Caco-2 (cell line): ENCODE results near the gene USP44. TPM values are rescaled to one million over a fixed set of nuclear protein-coding genes. Genes with fewer than 3 reads are reported as not detected.

Experiments used
- BruUV-seq: library from RNA; stranded (reverse); fragments of 400-500 nt; replicated peaks from 2 replicates; lab custom pipeline; 2021; lab: Mats Ljungman, UMichigan
- CTCF ChIA-PET: fragments of 300-600 bp; sonication (Branson Sonifier 250); formaldehyde crosslinking; loops from one replicate; lab custom pipeline; 2022; ENCODE audit warnings: antibody characterized with exemption; lab: Charles Lee
- POLR2A ChIA-PET: fragments of 300-600 bp; sonication (Branson Sonifier 250); formaldehyde crosslinking; loops from one replicate; lab custom pipeline; 2022; ENCODE audit warnings: antibody characterized with exemption; lab: Charles Lee
- DNase-seq, 2 experiments: peaks; one replicate each; pipeline versions ENCODE4 v3.0.0 to v3.0.0-alpha.2; 2020 to 2022
- H3K27me3 ChIP-seq: replicated peaks from 2 replicates; pipeline ENCODE4 v1.6.0; 2011; ENCODE audit warnings: low read length; ENCODE audit not compliant: control insufficient read depth, insufficient read depth
- H3K36me3 ChIP-seq: 2 replicates; pipeline ENCODE4 v1.5.1; 2011; ENCODE audit warnings: low read length; ENCODE audit not compliant: control insufficient read depth, insufficient read depth
- H3K4me1 ChIP-seq: fragments of 250-450 bp; sonication (Bioruptor Pico); 2 replicates; pipeline ENCODE4 v1.5.1; 2020; ENCODE audit warnings: mild to moderate bottlenecking
- H3K4me3 ChIP-seq: 2 replicates; pipeline ENCODE4 v1.5.1; 2011; ENCODE audit warnings: low read depth, mild to moderate bottlenecking, control low read depth, low read length
- H3K9me3 ChIP-seq: fragments of 250-450 bp; sonication (Bioruptor Pico); 2 replicates; pipeline ENCODE4 v1.5.1; 2020; ENCODE audit warnings: mild to moderate bottlenecking, moderate library complexity
- H3K27ac Mint-ChIP-seq: one replicate; pipeline ENCODE4 v1.8.0; 2022; ENCODE audit warnings: mixed read lengths; ENCODE audit not compliant: unreplicated experiment
- H3K27me3 Mint-ChIP-seq: one replicate; pipeline ENCODE4 v1.8.0; 2022; ENCODE audit warnings: mixed read lengths; ENCODE audit not compliant: insufficient read depth, unreplicated experiment
- H3K36me3 Mint-ChIP-seq: one replicate; pipeline ENCODE4 v1.8.0; 2022; ENCODE audit warnings: mild to moderate bottlenecking, mixed read lengths; ENCODE audit not compliant: insufficient read depth, unreplicated experiment
- H3K4me1 Mint-ChIP-seq: one replicate; pipeline ENCODE4 v1.8.0; 2022; ENCODE audit warnings: low read depth, mixed read lengths; ENCODE audit not compliant: unreplicated experiment
- H3K4me3 Mint-ChIP-seq: one replicate; pipeline ENCODE4 v1.8.0; 2022; ENCODE audit warnings: mild to moderate bottlenecking, moderate library complexity, mixed read lengths; ENCODE audit not compliant: unreplicated experiment
- H3K9me3 Mint-ChIP-seq: one replicate; pipeline ENCODE4 v1.8.0; 2022; ENCODE audit warnings: mixed read lengths; ENCODE audit not compliant: unreplicated experiment
- intact Hi-C: fragments of 100-400 bp; cut with micrococcal nuclease; formaldehyde crosslinking; loops from one replicate; pipeline ENCODE4 v1.10.0; 2022; ENCODE audit not compliant: unreplicated experiment
- total RNA-seq: library from RNA; stranded (reverse); gene quantifications from 2 replicates; pipeline ENCODE4 v1.2.3, GENCODE V29; 2022
- TF ChIP-seq, protein P1 (sequence below), 2 experiments: fragments of 200-600 bp in 1 of 2; IDR thresholded peaks; 1 replicate in 1 of 2; 2 replicates in 1 of 2; pipeline versions ENCODE4 v1.5.1 to v1.8.0; 2011 to 2022; ENCODE audit warnings: antibody characterized with exemption in 1 of 2, control low read depth in 1 of 2, inconsistent platforms in 1 of 2, low read depth in 1 of 2, low read length in 1 of 2, mild to moderate bottlenecking in 1 of 2, moderate library complexity in 1 of 2; ENCODE audit not compliant: insufficient read depth in 1 of 2, severe bottlenecking in 1 of 2, unreplicated experiment in 1 of 2

Gene USP44
- total RNA-seq, 1 experiment from 2014 or later = 0.14 TPM

DNA sequence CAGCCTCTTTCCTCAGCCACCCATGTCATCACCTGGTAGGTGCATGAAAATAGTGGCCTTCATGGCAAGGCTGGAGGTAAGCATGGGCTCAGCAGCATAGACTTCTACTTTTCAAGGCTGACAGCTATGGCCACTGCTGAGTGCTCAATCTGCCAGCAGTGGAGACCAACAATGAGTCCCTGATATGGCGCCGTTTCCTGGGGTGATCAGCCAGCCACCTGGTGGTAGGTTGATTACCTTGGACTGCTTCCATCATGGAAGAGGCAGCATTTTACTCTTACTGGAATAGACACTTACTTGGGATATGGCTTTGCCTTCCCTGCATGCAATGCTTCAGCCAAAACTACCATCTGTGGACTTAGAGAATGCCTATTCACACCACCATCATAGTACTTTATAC is 39.5 kb upstream of the USP44 start:
- no peaks in the 10 kb centered on the region for H3K4me1 ChIP-seq
- no peaks in the 10 kb centered on the region for H3K4me1 Mint-ChIP-seq
- intact Hi-C loops = no loop called here
- no peak overlapping the region for H3K4me3 Mint-ChIP-seq
- H3K27ac Mint-ChIP-seq = no peak overlapping the region
- H3K36me3 Mint-ChIP-seq = peaks cover 6% of the 10 kb centered on the region
- H3K36me3 ChIP-seq = no peaks in the 10 kb centered on the region
- TF ChIP-seq, protein P1, sequence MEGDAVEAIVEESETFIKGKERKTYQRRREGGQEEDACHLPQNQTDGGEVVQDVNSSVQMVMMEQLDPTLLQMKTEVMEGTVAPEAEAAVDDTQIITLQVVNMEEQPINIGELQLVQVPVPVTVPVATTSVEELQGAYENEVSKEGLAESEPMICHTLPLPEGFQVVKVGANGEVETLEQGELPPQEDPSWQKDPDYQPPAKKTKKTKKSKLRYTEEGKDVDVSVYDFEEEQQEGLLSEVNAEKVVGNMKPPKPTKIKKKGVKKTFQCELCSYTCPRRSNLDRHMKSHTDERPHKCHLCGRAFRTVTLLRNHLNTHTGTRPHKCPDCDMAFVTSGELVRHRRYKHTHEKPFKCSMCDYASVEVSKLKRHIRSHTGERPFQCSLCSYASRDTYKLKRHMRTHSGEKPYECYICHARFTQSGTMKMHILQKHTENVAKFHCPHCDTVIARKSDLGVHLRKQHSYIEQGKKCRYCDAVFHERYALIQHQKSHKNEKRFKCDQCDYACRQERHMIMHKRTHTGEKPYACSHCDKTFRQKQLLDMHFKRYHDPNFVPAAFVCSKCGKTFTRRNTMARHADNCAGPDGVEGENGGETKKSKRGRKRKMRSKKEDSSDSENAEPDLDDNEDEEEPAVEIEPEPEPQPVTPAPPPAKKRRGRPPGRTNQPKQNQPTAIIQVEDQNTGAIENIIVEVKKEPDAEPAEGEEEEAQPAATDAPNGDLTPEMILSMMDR (IDR thresholded peaks at IDR 0.05; ENCODE audit: insufficient read depth in 1 of 2, low read depth in 1 of 2, low read length in 1 of 2, severe bottlenecking in 1 of 2, unreplicated experiment in 1 of 2) = no peak
- H3K4me3 ChIP-seq = no peak overlapping the region
- no peaks in the 10 kb centered on the region for H3K27me3 ChIP-seq
- CTCF ChIA-PET = no interaction called here
- no peaks in the 10 kb centered on the region for H3K9me3 Mint-ChIP-seq
- POLR2A ChIA-PET = no interaction called here
- DNase-seq = no peak
- no peaks in the 10 kb centered on the region for H3K27me3 Mint-ChIP-seq
- no TSS peak for BruUV-seq
- no peaks in the 10 kb centered on the region for H3K9me3 ChIP-seq

DNA sequence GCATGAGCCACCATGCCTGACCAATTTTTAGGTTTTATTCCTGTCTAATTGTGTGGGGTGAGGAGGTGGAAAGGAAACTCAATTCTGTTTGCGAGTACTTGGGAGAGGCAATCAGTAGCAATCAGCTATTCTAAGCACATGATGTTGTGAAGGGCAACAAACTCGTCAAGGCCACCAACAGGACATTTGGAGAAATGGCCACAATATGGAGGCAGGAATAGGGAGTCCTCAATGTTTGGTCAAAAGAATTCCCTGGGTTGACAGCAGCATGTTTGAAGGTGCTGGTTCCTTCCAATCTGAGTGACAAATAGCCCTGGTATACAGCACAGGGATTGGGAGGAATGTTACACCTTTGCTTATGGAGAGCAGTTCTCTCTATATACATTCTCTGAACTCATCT is 32.7 kb upstream of the USP44 start:
- Histone ChIP-seq H3K27me3 (no peaks in the 10 kb centered on the region), H3K9me3 (no peaks in the 10 kb centered on the region), H3K4me3 (no peak overlapping the region), H3K4me1 (no peaks in the 10 kb centered on the region), H3K36me3 (no peaks in the 10 kb centered on the region)
- TF ChIP-seq, protein P1 (IDR thresholded peaks at IDR 0.05; ENCODE audit: insufficient read depth in 1 of 2, low read depth in 1 of 2, low read length in 1 of 2, severe bottlenecking in 1 of 2, unreplicated experiment in 1 of 2) = no peak
- DNase-seq = no peak
- no TSS peak for BruUV-seq
- no peak overlapping the region for H3K4me3 Mint-ChIP-seq
- ChIA-PET POLR2A (no interaction called here), CTCF (interaction anchor here (0.6 to 1.9 kb wide), 4 partner anchors 9 to 375 kb away, joined by 3 to 6 read pairs (median 4); no protein-coding TSS in a partner anchor)
- no peaks in the 10 kb centered on the region for H3K4me1 Mint-ChIP-seq
- intact Hi-C loops = loop anchor here (10.0 kb wide), 2 partner anchors 381 to 411 kb away; partner anchors contain the start of gene HAL
- no peaks in the 10 kb centered on the region for H3K27me3 Mint-ChIP-seq
- H3K27ac Mint-ChIP-seq = no peak overlapping the region
- peaks cover 6% of the 10 kb centered on the region for H3K36me3 Mint-ChIP-seq
- no peaks in the 10 kb centered on the region for H3K9me3 Mint-ChIP-seq

DNA sequence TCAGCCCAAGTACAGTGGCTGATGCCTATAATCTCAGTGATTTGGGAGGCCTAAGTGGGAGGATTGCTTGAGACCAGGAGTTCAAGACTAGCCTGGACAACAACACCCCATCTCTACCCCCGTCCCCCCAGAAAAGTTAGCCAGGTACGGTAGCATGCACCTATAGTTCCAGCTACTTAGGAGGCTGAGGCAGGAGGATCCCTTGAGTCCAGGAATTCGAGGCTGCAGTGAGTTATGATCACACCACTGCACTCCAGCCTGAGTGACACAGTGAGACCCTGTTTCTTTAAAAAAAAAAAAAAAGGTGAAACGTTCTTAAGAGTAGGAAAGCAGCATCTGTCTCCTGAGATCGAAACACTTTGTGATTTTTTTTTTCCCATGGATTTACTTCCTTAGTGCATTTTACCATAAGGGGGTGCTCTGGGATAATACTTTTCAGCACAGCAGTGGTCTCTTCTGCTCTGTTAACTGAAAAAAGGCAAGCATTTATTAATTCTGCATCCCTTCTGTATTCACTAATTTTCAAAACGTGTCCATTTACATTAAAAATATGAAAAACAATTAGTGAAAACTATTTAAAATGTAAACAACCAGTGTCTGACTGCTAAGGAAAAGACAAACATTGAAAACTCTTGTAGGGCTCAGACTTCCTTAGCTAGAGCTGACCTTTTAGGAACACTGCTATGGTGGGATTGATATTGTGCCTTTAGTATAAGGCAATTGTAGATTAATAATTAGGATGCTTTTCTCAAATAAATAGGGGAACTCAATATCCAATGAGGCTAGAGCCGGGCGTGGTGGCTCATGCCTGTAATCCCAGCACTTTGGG is 31.2 kb upstream of the USP44 start:
- Histone ChIP-seq H3K9me3 (no peaks in the 10 kb centered on the region), H3K4me3 (no peak overlapping the region), H3K4me1 (no peaks in the 10 kb centered on the region), H3K27me3 (no peaks in the 10 kb centered on the region), H3K36me3 (no peaks in the 10 kb centered on the region)
- TF ChIP-seq, protein P1 (IDR thresholded peaks at IDR 0.05; ENCODE audit: insufficient read depth in 1 of 2, low read depth in 1 of 2, low read length in 1 of 2, severe bottlenecking in 1 of 2, unreplicated experiment in 1 of 2) = peak; percentile 48 to 53
- H3K27me3 Mint-ChIP-seq = no peaks in the 10 kb centered on the region
- no peaks in the 10 kb centered on the region for H3K9me3 Mint-ChIP-seq
- H3K36me3 Mint-ChIP-seq = peaks cover 3% of the 10 kb centered on the region
- ChIA-PET POLR2A (interaction anchor here (0.6 kb wide), 1 partner anchor 314 kb away, joined by 9 read pairs; no protein-coding TSS in a partner anchor), CTCF (interaction anchor here (0.7 to 1.9 kb wide), 6 partner anchors 112 to 416 kb away, joined by 3 to 10 read pairs (median 4); no protein-coding TSS in a partner anchor)
- H3K27ac Mint-ChIP-seq = no peak overlapping the region
- H3K4me3 Mint-ChIP-seq = no peak overlapping the region
- DNase-seq = peak in 1 of 2 experiments; percentile 40
- BruUV-seq = no TSS peak
- no peaks in the 10 kb centered on the region for H3K4me1 Mint-ChIP-seq
- intact Hi-C loops = loop anchor here (1.0 to 10.0 kb wide), 6 partner anchors 41 to 412 kb away; partner anchors contain the start of gene HAL
